Endodermal cell (in vitro differentiated cells): ENCODE data around the gene PHIP. TPM values are rescaled to one million over a fixed set of nuclear protein-coding genes. Genes with fewer than 3 reads are reported as not detected.

Source experiments
- DNase-seq: peaks from one replicate; pipeline ENCODE4 v3.0.0-alpha.2; 2017
- H3K27ac ChIP-seq: 2 replicates; pipeline ENCODE4 v1.5.1; 2013; ENCODE audit warnings: mild to moderate bottlenecking, low read depth, low read length, moderate library complexity
- H3K27me3 ChIP-seq: 2 replicates; pipeline ENCODE4 v1.6.1; 2013; ENCODE audit warnings: mild to moderate bottlenecking, low read length, moderate library complexity; ENCODE audit not compliant: insufficient read depth, control insufficient read depth, poor library complexity, severe bottlenecking
- H3K36me3 ChIP-seq: 2 replicates; pipeline ENCODE4 v1.7.0; 2013; ENCODE audit warnings: mild to moderate bottlenecking, low read length, moderate library complexity; ENCODE audit not compliant: control insufficient read depth, insufficient read depth
- H3K4me1 ChIP-seq: one replicate; pipeline ENCODE4 v1.7.0; 2013; ENCODE audit warnings: low read length; ENCODE audit not compliant: control insufficient read depth, insufficient read depth
- H3K4me3 ChIP-seq: 2 replicates; pipeline ENCODE4 v1.5.1; 2013; ENCODE audit warnings: mild to moderate bottlenecking, low read length, moderate library complexity
- H3K9ac ChIP-seq: 2 replicates; pipeline ENCODE4 v1.6.1; 2013; ENCODE audit warnings: mild to moderate bottlenecking, low read length, moderate library complexity; ENCODE audit not compliant: poor library complexity, severe bottlenecking; ENCODE audit errors: extremely low read depth
- H3K9me3 ChIP-seq: 2 replicates; pipeline ENCODE4 v1.6.1; 2013; ENCODE audit warnings: mild to moderate bottlenecking, low read length, moderate library complexity; ENCODE audit not compliant: control insufficient read depth
- H3K27ac Mint-ChIP-seq: 2 replicates; pipeline ENCODE4 v1.8.0; 2020; ENCODE audit warnings: mixed read lengths
- H3K27me3 Mint-ChIP-seq: 2 replicates; pipeline ENCODE4 v1.8.0; 2021; ENCODE audit warnings: mild to moderate bottlenecking, mixed read lengths; ENCODE audit not compliant: insufficient read depth
- H3K36me3 Mint-ChIP-seq: 2 replicates; pipeline ENCODE4 v1.8.0; 2020; ENCODE audit warnings: low read depth, mixed read lengths
- H3K4me1 Mint-ChIP-seq: 2 replicates; pipeline ENCODE4 v1.8.0; 2020; ENCODE audit warnings: mixed read lengths
- H3K4me3 Mint-ChIP-seq: 2 replicates; pipeline ENCODE4 v1.8.0; 2020; ENCODE audit warnings: mild to moderate bottlenecking, moderate library complexity, mixed read lengths
- H3K9me3 Mint-ChIP-seq: 2 replicates; pipeline ENCODE4 v1.8.0; 2020; ENCODE audit warnings: mild to moderate bottlenecking, mixed read lengths
- CTCF ChIP-seq: fragments of 200-600 bp; sonication (generic); conservative IDR thresholded peaks from 2 replicates; pipeline ENCODE4 v1.5.0; 2021; ENCODE audit warnings: antibody characterized with exemption, mild to moderate bottlenecking
- WGBS, 2 experiments: methylation state at CpG; one replicate each; pipeline versions ENCODE4 v1.1.5 to v1.1.7; 2013; ENCODE audit warnings: missing lambda C conversion rate in 2 of 2, mixed read lengths in 1 of 2; ENCODE audit not compliant: insufficient coverage in 1 of 2, insufficient read length in 1 of 2; 5-methylcytosine and 5-hydroxymethylcytosine counted together
- total RNA-seq, 2 donors: library from RNA; stranded (reverse); fragmentation: NEBNext Ultra II Directional in 1 of 2; extraction: Animal tissue kit (Norgen Biotek cat#: 25700) in 1 of 2; gene quantifications; 2 replicates in 1 of 2; 3 replicates in 1 of 2; pipeline ENCODE4 v1.2.1, GENCODE V29; 2021

PHIP gene
- total RNA-seq, 2 donors from 2014 or later: 49.8 to 59.7 TPM

GRCh38 chr6:79011940-79012339, 66.1 kb downstream of the PHIP start:
- no peak for DNase-seq
- no peak overlapping the region for H3K27ac ChIP-seq
- Mint-ChIP-seq H3K36me3 (peaks cover 45% of the 10 kb centered on the region), H3K9me3 (no peaks in the 10 kb centered on the region), H3K27me3 (no peaks in the 10 kb centered on the region), H3K4me1 (no peaks in the 10 kb centered on the region), H3K4me3 (no peak overlapping the region), H3K27ac (no peak overlapping the region)
- peaks cover 75% of the 10 kb centered on the region for H3K36me3 ChIP-seq
- no peaks in the 10 kb centered on the region for H3K9me3 ChIP-seq
- H3K27me3 ChIP-seq: no peaks in the 10 kb centered on the region
- H3K4me1 ChIP-seq: no peaks in the 10 kb centered on the region
- H3K9ac ChIP-seq: no peak overlapping the region
- no peak for TF ChIP-seq CTCF
- no peak overlapping the region for H3K4me3 ChIP-seq

DNA sequence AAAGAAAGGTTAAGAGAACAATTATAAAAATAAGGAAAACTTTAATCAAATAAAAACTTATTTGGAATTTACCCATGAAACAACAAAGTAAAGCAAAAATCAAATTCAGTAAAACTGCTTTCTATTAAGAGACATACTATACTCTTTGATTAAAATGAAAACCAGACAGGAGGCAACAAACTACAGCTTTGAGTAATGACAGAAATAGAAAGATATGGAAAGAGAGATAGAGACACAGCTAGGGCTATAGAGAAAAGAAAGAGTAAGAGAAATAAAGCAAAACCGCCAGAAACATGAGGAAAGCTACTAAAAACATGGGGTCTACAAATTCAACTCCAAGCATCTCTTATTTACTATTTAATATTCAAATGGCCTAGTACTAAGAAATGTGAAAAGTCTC, 67.6 kb downstream of the PHIP start:
- H3K27me3 ChIP-seq: no peaks in the 10 kb centered on the region
- 100% methylated on average over 1 of the region's 1 CpG; no CpG with 5 or more reads in 1 of the 2 experiments for WGBS, 2 experiments
- no peak overlapping the region for H3K27ac ChIP-seq
- no peak overlapping the region for H3K27ac Mint-ChIP-seq
- H3K36me3 ChIP-seq: peaks cover 63% of the 10 kb centered on the region
- H3K4me3 Mint-ChIP-seq: no peak overlapping the region
- H3K9me3 ChIP-seq: no peaks in the 10 kb centered on the region
- no peak overlapping the region for H3K9ac ChIP-seq
- H3K4me3 ChIP-seq: no peak overlapping the region
- H3K4me1 Mint-ChIP-seq: no peaks in the 10 kb centered on the region
- H3K27me3 Mint-ChIP-seq: no peaks in the 10 kb centered on the region
- no peak for TF ChIP-seq CTCF
- H3K9me3 Mint-ChIP-seq: no peaks in the 10 kb centered on the region
- no peak for DNase-seq
- H3K4me1 ChIP-seq: no peaks in the 10 kb centered on the region
- H3K36me3 Mint-ChIP-seq: peaks cover 32% of the 10 kb centered on the region

DNA sequence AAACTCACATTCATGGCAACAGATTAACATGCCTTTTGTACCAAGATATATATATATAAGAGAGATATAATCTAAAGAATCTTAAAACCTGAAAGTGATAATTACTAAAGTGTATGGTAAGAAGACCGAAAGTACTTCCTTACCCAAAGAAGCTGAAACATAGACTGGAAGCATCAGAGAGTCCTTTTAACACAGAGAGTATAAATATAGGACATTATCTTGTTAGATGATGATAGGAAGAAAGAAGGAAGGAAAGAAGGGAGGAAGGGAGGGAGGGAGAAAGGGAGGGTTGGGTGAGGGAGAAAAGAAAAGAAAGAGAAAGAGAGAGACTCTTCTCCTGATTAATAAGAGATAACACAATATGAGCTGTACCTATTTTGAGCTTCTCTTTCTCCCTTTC, 68.2 kb downstream of the PHIP start:
- Histone ChIP-seq H3K36me3 (peaks cover 63% of the 10 kb centered on the region), H3K9me3 (no peaks in the 10 kb centered on the region), H3K9ac (no peak overlapping the region), H3K27me3 (no peaks in the 10 kb centered on the region), H3K4me1 (no peaks in the 10 kb centered on the region), H3K4me3 (no peak overlapping the region), H3K27ac (no peak overlapping the region)
- Mint-ChIP-seq H3K4me3 (no peak overlapping the region), H3K27me3 (no peaks in the 10 kb centered on the region), H3K27ac (no peak overlapping the region), H3K9me3 (no peaks in the 10 kb centered on the region), H3K4me1 (no peaks in the 10 kb centered on the region), H3K36me3 (peaks cover 26% of the 10 kb centered on the region)
- DNase-seq: no peak
- 100% methylated on average over 1 of the region's 1 CpG; no CpG with 5 or more reads in 1 of the 2 experiments for WGBS, 2 experiments
- TF ChIP-seq CTCF: no peak
